Testis (tissue), 3 donors: Measurements from ENCODE around the gene CDH23. TPM values are rescaled to one million over a fixed set of nuclear protein-coding genes. Genes with fewer than 3 reads are reported as not detected.

ENCODE experiments used
- DNase-seq: peaks from one replicate; pipeline ENCODE4 v3.0.0-alpha.2; 2019
- H3K27ac ChIP-seq, 2 donors: fragments of 200-600 bp; sonication (generic); one replicate each; pipeline ENCODE4 v1.5.1; 2019
- H3K27me3 ChIP-seq: fragments of 200-600 bp; sonication (generic); one replicate; pipeline ENCODE4 v1.5.1; 2019
- H3K36me3 ChIP-seq: fragments of 200-600 bp; sonication (generic); one replicate; pipeline ENCODE4 v1.5.1; 2017; ENCODE audit warnings: low read depth; ENCODE audit errors: missing control alignments
- H3K4me1 ChIP-seq: fragments of 200-600 bp; sonication (generic); one replicate; pipeline ENCODE4 v1.5.1; 2019
- H3K4me3 ChIP-seq, 2 donors: fragments of 200-600 bp; sonication (generic); one replicate each; pipeline ENCODE4 v1.5.1; 2017 to 2019
- H3K9me3 ChIP-seq: fragments of 200-600 bp; sonication (generic); one replicate; pipeline ENCODE4 v1.5.1; 2017
- POLR2A ChIP-seq: fragments of 450-650 bp; IDR thresholded peaks from one replicate; pipeline ENCODE4 v1.6.1; 2017; ENCODE audit warnings: antibody characterized with exemption, mild to moderate bottlenecking, moderate library complexity
- whole genome bisulfite sequencing, 2 donors: methylation state at CpG; one replicate each; pipeline ENCODE4 v1.1.5; 2018; 5-methylcytosine and 5-hydroxymethylcytosine counted together
- intact Hi-C: fragments of 100-400 bp; cut with DNase I; formaldehyde crosslinking; loops from one replicate; pipeline ENCODE4 v1.15.1; 2023; ENCODE audit warnings: low total_unique reads
- polyA plus RNA-seq: library from polyadenylated mRNA; stranded (reverse); fragments of 350-450 nt; fragmentation: Illumina TruSeq; extraction: RNeasy Lipid Tissue Mini Kit (QIAGEN cat#74804); gene quantifications from one replicate; pipeline ENCODE4 v1.2.3, GENCODE V29; 2014; ENCODE audit warnings: low read depth, low replicate concordance; ENCODE audit not compliant: insufficient read depth
- total RNA-seq, 2 donors: library from RNA; depleted of rRNA; stranded (reverse); fragments of >200 nt; gene quantifications; one replicate each; pipeline ENCODE4 v1.2.3, GENCODE V29; 2016
- TF ChIP-seq, protein P1 (sequence below), 3 experiments: fragments of 450-650 bp in 2 of 3; fragments of 200-600 bp in 1 of 3; sonication (generic) in 1 of 3; IDR thresholded peaks; one replicate each; pipeline ENCODE4 v1.5.1; 2016 to 2019; ENCODE audit warnings: antibody characterized with exemption in 3 of 3, mild to moderate bottlenecking in 2 of 3, moderate library complexity in 1 of 3

Gene CDH23
- total and polyA plus RNA-seq, 3 donors from 2014 or later: 29.8 to 125 (median 81.7) TPM

DNA sequence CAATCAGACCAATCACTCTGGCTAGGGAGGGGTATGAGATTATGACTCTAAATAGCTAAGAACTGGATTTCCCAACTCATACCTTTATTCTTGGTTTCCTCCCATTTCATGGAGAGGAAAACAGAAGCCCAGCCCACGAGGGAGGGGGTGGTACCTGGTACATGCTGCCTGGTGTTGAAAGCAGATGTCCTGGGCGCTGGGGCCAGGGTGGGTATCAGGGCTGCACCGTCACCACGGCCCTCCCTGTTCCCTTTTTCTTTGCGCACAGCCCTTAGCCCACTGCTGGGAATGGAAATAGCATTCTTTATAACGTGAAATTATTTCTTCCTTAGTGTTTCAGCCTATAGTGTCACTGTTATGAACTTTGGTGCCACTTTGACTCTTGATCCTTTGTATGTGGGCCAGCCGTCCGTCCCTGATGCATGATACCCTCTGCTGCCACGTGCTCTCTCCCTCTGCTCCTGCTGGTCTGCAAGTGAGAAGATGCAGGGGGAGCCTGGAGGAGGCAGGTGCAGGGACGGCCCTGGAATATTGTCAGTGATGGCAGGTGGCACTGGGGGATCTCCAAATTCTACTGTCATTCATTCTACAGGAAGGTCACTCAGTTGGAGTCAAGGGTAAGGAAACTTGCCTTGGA lies 158.5 kb downstream of the CDH23 start:
- Histone ChIP-seq H3K27ac (no peak overlapping the region), H3K27me3 (no peaks in the 10 kb centered on the region), H3K4me3 (no peak overlapping the region), H3K9me3 (no peaks in the 10 kb centered on the region), H3K36me3 (no peaks in the 10 kb centered on the region), H3K4me1 (no peaks in the 10 kb centered on the region)
- WGBS, 2 donors: 82 to 85% methylated on average over 9 to 10 of the region's 10 CpGs
- no peak for TF ChIP-seq POLR2A
- TF ChIP-seq, protein P1, sequence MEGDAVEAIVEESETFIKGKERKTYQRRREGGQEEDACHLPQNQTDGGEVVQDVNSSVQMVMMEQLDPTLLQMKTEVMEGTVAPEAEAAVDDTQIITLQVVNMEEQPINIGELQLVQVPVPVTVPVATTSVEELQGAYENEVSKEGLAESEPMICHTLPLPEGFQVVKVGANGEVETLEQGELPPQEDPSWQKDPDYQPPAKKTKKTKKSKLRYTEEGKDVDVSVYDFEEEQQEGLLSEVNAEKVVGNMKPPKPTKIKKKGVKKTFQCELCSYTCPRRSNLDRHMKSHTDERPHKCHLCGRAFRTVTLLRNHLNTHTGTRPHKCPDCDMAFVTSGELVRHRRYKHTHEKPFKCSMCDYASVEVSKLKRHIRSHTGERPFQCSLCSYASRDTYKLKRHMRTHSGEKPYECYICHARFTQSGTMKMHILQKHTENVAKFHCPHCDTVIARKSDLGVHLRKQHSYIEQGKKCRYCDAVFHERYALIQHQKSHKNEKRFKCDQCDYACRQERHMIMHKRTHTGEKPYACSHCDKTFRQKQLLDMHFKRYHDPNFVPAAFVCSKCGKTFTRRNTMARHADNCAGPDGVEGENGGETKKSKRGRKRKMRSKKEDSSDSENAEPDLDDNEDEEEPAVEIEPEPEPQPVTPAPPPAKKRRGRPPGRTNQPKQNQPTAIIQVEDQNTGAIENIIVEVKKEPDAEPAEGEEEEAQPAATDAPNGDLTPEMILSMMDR (IDR thresholded peaks at IDR 0.05): no peak
- intact Hi-C loops: no loop called here
- no peak for DNase-seq

DNA sequence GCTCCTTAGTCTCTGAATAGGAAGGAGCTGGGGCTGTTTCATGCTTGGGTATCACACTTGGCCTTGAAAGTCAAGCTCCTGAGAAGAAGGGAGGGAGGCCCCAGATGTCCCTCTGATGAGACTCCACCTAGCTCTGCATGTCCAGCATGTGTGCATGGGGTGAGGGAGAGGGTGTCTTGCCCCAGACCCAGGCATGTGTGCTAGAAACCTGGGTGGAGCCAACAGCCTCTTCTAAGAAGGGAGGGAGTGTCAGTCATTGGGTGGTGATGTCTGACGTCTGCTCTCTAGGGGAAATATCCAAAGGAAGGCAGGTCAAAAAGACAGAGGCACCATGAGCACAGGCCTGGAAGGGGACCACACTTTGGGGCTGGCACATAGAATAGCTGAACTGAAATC lies 159.0 kb downstream of the CDH23 start:
- no peak for DNase-seq
- 67 to 90% methylated on average over 1 of the region's 1 CpG for WGBS, 2 donors

DNA sequence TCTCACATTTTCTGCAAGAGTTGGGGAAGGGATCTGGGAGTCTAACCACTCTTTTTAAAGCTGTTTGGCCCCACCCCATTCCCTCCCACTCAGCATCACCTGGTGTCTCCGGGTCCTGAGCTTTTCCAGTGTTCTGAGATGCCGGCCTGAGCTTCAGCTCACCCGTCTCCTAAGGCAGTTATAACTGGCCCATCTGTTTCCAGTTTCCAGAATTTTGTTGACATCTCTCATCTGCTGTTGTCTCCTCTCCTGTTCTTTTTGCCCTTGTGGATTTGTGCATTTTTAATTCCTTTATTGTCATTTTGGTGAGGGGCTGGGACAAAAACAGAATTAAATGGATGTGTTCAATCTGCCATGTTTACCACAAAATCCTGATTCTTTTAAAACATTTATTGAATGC lies 162.3 kb downstream of the CDH23 start:
- no peaks in the 10 kb centered on the region for H3K36me3 ChIP-seq
- TF ChIP-seq, protein P1 (IDR thresholded peaks at IDR 0.05): no peak
- TF ChIP-seq POLR2A: no peak
- no peaks in the 10 kb centered on the region for H3K27me3 ChIP-seq
- no peak overlapping the region for H3K27ac ChIP-seq
- H3K4me3 ChIP-seq: no peak overlapping the region
- no peaks in the 10 kb centered on the region for H3K9me3 ChIP-seq
- intact Hi-C loops: no loop called here
- WGBS, 2 donors: 84 to 90% methylated on average over 3 of the region's 3 CpGs
- no peak for DNase-seq
- no peaks in the 10 kb centered on the region for H3K4me1 ChIP-seq

More for the DNA sequence above, 159.0 kb downstream of the CDH23 start:
- intact Hi-C loops: no loop called here
- Histone ChIP-seq H3K9me3 (no peaks in the 10 kb centered on the region), H3K27ac (no peak overlapping the region), H3K36me3 (no peaks in the 10 kb centered on the region), H3K4me3 (no peak overlapping the region), H3K27me3 (no peaks in the 10 kb centered on the region), H3K4me1 (no peaks in the 10 kb centered on the region)
- no peak for TF ChIP-seq POLR2A
- TF ChIP-seq, protein P1 (IDR thresholded peaks at IDR 0.05): no peak

DNA sequence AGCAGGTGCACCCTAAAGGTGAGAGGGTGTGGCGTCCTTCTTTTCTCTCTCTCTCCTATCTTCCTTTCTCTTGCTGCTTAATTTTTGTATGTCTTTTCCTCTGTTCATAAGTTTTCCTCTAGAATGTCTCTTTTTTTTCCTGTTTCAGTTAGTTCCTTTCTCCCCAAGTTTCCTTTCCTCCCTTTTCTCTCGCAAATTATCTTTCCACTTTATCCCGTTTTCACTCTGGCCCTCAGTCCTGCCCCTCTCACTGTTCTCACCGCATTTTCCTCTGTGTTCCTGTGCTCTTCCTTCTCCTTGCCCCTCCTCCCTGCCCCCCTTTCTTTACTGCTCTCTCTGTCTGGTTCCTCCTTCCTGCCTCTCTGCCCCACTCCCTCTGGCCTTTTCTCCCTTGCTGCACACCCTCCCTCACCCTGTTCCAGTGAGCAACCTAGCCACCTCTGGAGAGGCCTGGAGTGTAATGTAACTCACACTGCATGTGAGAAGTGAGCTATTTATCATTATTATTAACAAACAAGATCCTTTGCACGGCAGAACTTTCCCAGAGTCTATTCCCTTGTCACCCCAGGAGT lies 164.4 kb downstream of the CDH23 start:
- TF ChIP-seq, protein P1 (IDR thresholded peaks at IDR 0.05): no peak
- no peak for TF ChIP-seq POLR2A
- intact Hi-C loops: no loop called here
- Histone ChIP-seq H3K9me3 (no peaks in the 10 kb centered on the region), H3K4me3 (no peak overlapping the region), H3K36me3 (no peaks in the 10 kb centered on the region), H3K27me3 (no peaks in the 10 kb centered on the region), H3K4me1 (no peaks in the 10 kb centered on the region), H3K27ac (no peak overlapping the region)
- WGBS, 2 donors: 66 to 74% methylated on average over 5 of the region's 5 CpGs
- no peak for DNase-seq

DNA sequence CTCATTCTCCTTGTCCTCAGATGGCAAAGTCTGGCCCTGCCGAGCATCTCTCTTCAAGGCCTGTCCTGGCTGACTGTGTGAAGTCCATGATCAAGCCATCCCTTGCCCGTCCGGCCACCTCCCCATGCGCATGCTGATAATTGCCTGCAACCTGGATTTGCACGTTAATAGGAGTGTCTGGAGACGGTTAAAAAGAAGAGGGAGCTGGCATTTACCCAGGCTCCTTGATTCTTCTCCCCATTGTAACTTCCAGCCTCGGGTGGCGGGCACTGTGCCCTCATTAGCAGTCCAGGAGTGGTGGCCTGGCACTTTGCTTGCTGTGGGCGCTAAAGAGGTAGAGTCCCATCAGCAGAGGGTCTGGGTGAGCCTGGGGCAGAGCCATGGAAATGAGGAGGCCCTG lies 165.5 kb downstream of the CDH23 start:
- Histone ChIP-seq H3K4me3 (no peak overlapping the region), H3K36me3 (no peaks in the 10 kb centered on the region), H3K9me3 (no peaks in the 10 kb centered on the region), H3K27me3 (no peaks in the 10 kb centered on the region), H3K4me1 (no peaks in the 10 kb centered on the region), H3K27ac (no peak overlapping the region)
- no peak for DNase-seq
- 87 to 97% methylated on average over 9 of the region's 9 CpGs for WGBS, 2 donors
- TF ChIP-seq, protein P1 (IDR thresholded peaks at IDR 0.05): no peak
- TF ChIP-seq POLR2A: no peak
- intact Hi-C loops: no loop called here
